ENCODE measurements around the gene PPP1R8.

DNA sequence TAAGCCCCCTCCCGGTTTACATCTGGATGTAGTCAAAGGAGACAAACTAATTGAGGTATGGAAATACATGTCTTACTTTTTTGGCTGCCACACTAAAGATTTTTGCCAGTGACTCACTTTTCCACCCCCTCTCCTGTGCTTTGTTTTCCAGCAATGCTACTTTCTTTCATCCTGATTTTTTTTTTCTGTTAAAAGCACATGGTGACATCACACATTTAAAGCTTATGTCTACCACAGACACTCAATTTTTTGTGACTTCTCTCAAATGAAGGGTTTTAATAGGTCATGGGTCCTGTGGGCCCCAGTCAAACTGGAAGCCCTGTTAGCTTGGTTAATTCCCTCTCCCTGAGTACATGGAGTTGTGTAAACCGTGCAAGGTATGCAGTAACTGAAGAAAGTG lies 2.2 kb downstream of the PPP1R8 start:
- no peak for TF ChIP-seq CTCF (conservative IDR thresholded peaks at IDR 0.05)
- no peak for TF ChIP-seq ZFX (IDR thresholded peaks at IDR 0.05)
